ENCODE data around the gene NPTN.

DNA sequence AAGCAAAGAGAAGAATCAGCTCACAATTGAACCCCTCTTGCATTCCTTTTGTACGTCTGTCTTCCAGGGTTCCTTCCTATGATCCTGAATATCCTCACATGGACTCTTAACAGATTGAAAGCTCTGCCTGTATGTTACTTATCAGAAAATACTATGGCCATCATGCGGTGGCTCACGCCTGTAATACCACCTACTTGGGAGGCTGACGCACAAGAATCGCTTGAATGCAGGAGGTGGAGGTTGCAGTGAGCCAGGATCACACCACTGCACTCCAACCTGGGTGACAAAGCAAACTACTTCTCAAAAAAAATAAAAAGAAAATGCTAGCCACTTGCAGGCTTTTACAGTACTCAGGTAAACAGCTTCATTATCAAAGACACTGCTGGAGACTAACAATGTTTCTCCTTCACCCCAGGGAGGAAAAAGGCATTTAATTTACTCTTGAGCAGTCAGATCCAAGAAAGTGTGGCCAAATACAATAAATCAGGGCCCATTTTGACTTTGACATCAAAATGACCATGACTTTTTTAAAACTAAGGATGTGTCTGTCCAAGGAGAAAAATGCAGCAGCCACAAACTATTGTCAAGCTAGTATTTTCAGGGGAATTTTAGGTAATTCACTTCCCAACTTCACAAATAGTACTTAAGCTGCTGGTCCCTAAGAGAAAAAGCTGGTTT is 27.3 kb downstream of the NPTN start:
- TF ChIP-seq, protein P1, sequence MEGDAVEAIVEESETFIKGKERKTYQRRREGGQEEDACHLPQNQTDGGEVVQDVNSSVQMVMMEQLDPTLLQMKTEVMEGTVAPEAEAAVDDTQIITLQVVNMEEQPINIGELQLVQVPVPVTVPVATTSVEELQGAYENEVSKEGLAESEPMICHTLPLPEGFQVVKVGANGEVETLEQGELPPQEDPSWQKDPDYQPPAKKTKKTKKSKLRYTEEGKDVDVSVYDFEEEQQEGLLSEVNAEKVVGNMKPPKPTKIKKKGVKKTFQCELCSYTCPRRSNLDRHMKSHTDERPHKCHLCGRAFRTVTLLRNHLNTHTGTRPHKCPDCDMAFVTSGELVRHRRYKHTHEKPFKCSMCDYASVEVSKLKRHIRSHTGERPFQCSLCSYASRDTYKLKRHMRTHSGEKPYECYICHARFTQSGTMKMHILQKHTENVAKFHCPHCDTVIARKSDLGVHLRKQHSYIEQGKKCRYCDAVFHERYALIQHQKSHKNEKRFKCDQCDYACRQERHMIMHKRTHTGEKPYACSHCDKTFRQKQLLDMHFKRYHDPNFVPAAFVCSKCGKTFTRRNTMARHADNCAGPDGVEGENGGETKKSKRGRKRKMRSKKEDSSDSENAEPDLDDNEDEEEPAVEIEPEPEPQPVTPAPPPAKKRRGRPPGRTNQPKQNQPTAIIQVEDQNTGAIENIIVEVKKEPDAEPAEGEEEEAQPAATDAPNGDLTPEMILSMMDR (IDR thresholded peaks at IDR 0.05) = no peak
- no peak for TF ChIP-seq POLR2A (IDR thresholded peaks at IDR 0.05)
